WI38 (cell line): ENCODE data around the gene CLEC3B.
A peak's percentile ranks its signal among the peaks of the same experiment; 100 is the strongest.
"Not testable (repeated sequence)": the region's sequence is repeated elsewhere in the genome, so short reads cannot be mapped to it uniquely, and the experiment has no call there.

Source experiments
- H3K4me3 ChIP-seq: 2 replicates; pipeline ENCODE4 v1.5.1; 2011; ENCODE audit warnings: low read depth, mild to moderate bottlenecking, control low read depth, low read length
- TF ChIP-seq, protein P1 (sequence below): IDR thresholded peaks from 2 replicates; pipeline ENCODE4 v1.5.1; 2012; ENCODE audit warnings: low read depth, mild to moderate bottlenecking, control low read depth, low read length

Gene CLEC3B, protein sequence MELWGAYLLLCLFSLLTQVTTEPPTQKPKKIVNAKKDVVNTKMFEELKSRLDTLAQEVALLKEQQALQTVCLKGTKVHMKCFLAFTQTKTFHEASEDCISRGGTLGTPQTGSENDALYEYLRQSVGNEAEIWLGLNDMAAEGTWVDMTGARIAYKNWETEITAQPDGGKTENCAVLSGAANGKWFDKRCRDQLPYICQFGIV

DNA sequence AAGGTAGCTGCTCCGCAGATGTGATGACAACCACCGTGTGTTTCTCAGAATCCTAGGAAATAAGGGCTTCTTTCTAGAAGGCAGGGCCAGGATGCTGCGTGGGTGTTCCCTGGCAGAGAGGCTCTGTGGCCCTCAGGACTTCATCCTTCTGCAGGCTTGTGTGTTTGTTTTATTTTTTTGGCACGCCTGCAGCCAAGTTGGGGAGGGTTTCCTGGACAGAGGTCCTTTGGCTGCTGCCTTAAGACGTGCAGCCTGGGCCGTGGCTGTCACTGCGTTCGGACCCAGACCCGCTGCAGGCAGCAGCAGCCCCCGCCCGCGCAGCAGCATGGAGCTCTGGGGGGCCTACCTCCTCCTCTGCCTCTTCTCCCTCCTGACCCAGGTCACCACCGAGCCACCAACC is at the start of gene CLEC3B:
Gene CLEC3B, plus strand, starts transcription at position 266 of the 400 bp plus-strand sequence. Its CDS starts 60 bp downstream, at position 326.
- H3K4me3 ChIP-seq, result 0 out of 2 replicates have a peak within 1 kb of the TSS, but pooled peaks have one; percentile 1

DNA sequence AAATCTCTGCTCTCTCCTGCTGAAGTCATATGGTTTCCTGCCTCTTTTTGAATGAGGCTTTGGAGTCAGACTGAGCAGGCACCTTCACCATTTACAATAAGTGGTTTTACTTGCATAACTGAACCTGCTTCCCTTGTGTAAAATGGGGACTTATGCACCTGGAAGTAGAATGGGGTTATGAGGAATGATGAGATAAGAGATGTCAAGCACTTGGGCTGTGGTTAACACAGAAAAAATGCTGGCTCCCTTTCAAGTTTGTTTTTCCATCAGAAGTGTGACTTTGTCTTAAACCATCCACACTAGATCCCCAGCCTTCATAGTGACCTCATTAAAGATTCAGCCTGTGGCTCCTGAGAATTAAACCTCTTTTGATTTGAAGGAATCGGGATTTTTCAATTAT is 44.9 kb upstream of the CLEC3B start:
- H3K4me3 ChIP-seq, result no peak overlapping the region
- TF ChIP-seq, protein P1, sequence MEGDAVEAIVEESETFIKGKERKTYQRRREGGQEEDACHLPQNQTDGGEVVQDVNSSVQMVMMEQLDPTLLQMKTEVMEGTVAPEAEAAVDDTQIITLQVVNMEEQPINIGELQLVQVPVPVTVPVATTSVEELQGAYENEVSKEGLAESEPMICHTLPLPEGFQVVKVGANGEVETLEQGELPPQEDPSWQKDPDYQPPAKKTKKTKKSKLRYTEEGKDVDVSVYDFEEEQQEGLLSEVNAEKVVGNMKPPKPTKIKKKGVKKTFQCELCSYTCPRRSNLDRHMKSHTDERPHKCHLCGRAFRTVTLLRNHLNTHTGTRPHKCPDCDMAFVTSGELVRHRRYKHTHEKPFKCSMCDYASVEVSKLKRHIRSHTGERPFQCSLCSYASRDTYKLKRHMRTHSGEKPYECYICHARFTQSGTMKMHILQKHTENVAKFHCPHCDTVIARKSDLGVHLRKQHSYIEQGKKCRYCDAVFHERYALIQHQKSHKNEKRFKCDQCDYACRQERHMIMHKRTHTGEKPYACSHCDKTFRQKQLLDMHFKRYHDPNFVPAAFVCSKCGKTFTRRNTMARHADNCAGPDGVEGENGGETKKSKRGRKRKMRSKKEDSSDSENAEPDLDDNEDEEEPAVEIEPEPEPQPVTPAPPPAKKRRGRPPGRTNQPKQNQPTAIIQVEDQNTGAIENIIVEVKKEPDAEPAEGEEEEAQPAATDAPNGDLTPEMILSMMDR, result no peak

More for the DNA sequence above, at the start of gene CLEC3B:
- TF ChIP-seq, protein P1, result no peak

DNA sequence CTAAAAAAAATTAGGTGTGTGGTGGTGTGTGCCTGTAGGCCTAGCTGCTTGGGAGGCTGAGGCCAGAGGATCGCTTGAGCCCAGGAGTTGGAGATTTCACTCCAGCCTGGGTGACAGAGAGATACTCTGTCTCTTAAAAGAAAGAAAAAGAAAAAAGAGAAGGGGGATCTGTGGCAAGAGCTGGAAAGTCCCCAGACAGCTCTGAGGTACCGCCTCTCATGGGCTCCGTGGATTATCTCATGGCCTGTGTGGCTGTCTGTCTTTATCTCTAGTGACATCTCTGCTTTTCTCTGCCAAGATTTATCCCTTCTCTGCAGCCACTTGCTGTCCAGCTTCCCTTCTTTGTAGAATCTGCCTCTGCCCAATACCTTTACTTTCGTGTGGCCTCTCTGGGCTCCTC is 44.4 kb upstream of the CLEC3B start:
- TF ChIP-seq, protein P1, result no peak
- H3K4me3 ChIP-seq, result no peak overlapping the region

DNA sequence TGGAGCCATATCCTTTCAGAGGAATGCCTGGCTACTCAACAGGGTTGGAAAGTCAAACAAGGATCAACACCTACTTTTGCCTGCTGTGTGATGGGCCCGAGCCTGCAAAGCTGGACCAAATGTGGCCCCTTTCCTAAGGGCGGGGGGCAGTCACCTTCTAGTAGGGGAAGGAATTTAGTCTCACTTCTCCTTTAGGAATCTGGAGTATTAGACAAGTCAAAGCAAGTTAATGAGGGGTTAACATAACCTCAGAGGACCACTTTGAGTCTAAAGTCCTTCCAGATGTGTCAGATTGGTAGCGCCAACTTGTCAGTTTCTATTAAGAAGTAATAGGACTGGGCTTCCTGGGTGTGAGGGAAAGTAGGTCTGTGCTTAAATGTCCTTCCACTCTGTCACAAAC is 43.3 kb upstream of the CLEC3B start:
- TF ChIP-seq, protein P1, result no peak
- H3K4me3 ChIP-seq, result no peak overlapping the region

DNA sequence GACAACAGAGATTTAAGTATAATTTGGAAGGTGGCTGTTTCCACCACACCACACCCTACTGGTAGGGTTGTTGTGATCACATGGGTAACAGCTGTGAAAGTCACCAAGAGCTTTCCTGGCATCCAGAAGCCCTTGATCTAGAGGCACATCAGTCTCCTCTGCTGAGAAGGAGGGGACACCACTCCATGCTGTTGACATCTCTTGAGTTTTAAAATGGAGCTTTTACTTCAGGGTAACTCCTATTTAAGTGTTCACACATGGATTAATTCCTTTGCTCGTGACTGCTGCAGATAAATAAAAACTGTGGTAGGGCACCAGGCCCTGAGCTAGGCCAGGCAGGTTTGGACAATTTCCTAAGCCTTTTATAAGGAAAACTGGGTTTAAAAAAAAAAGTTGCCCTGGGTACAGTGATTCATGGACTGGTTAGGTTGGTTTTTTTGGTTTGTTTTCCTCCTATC is 42.6 kb upstream of the CLEC3B start:
- no peak overlapping the region for H3K4me3 ChIP-seq
- TF ChIP-seq, protein P1, result no peak

DNA sequence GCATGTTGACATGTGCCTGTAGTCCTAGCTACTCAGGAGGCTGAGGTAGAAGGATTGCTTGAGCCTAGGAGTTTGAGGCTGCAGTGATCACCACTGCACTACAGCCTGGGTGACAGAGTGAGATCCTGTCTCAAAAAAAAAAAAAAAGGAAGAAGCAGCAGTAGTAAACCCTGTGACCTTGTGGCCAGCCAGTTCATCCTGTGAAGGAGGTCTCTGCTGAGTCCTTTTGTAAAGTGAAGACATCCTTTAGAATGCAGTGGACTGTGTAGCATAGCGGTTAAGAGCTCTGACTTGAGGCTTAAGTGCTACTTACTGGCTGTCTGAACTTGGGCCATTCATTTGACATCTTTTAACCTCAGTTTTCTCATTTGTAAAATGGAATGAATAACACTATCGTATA is 41.8 kb upstream of the CLEC3B start:
- H3K4me3 ChIP-seq, result no peak overlapping the region
- TF ChIP-seq, protein P1, result no peak

DNA sequence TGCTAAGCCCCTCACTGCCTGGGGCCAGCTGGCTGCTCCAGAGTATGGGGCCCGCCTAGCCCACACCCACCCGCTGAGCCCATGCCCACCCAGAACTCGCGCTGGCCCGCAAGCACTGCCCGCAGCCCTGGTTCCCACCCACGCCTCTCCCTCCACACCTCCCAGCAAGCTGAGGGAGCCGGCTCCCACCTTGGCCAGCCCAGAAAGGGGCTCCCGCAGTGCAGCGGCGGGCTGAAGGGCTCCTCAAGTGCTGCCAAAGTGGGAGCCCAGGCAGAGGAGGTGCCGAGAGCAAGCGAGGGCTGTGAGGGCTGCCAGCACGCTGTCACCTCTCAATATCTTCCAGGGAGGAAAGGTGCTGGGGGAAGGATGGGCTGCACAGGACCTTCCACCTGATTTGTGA is 39.8 kb upstream of the CLEC3B start:
- not testable (repeated sequence) for H3K4me3 ChIP-seq

DNA sequence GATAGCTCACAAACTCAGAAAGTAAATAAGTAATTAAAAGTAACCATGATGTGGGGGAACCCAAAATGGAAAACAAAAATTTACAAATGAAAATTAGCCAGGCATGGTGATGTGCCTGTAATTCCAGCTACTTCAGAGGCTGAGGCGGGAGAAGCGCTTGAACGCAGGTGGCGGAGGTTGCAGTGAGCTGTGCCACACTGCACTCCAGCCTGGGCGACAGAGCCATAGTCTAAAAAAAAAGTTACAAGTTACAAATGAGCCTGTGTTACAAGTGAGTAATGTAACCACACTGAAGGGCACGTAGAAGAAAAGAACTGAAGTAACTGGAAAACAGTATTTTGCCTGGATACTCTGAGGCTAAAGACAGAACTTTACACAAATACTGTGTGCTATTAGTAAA is 38.8 kb upstream of the CLEC3B start:
- TF ChIP-seq, protein P1, result no peak
- no peak overlapping the region for H3K4me3 ChIP-seq
